ENCODE data around the gene MED23.

MED23 gene

GRCh38 chr6:131657630-131658111 lies 29.6 kb upstream of the MED23 start:
- no peak for DNase-seq (ENCODE audit: low read depth in 1 of 2, low spot score in 1 of 2)
- Histone ChIP-seq H3K27me3 (ENCODE audit: insufficient read depth, poor library complexity, severe bottlenecking) (no peaks in the 10 kb centered on the region), H3K27ac (replicated peaks) (no peak overlapping the region), H3K4me3 (replicated peaks; ENCODE audit: insufficient read depth, low read length) (no peak overlapping the region)
- TF ChIP-seq POLR2AphosphoS5 (IDR thresholded peaks at IDR 0.05; ENCODE audit: low read depth) = no peak
- no peak for TF ChIP-seq SPI1 (IDR thresholded peaks at IDR 0.05; ENCODE audit: borderline replicate concordance, low read depth)
- no peak for TF ChIP-seq GABPA (IDR thresholded peaks at IDR 0.05; ENCODE audit: low read depth)
- no peak for TF ChIP-seq REST (IDR thresholded peaks at IDR 0.05; ENCODE audit: insufficient replicate concordance, low read depth)
- no peak for TF ChIP-seq CTCF (IDR thresholded peaks at IDR 0.05; ENCODE audit: insufficient read depth, low read length)

- DNase-seq (ENCODE audit: low read depth in 1 of 2, low spot score in 1 of 2) = no peak
- no peaks in the 10 kb centered on the region for H3K27me3 ChIP-seq (ENCODE audit: insufficient read depth, poor library complexity, severe bottlenecking)
- TF ChIP-seq POLR2AphosphoS5 (IDR thresholded peaks at IDR 0.05; ENCODE audit: low read depth) = no peak
- no peak for TF ChIP-seq GABPA (IDR thresholded peaks at IDR 0.05; ENCODE audit: low read depth)
- H3K4me3 ChIP-seq (replicated peaks; ENCODE audit: insufficient read depth, low read length) = no peak overlapping the region
- H3K27ac ChIP-seq (replicated peaks) = no peak overlapping the region
These were observed 29.2 kb upstream of the MED23 start for GRCh38 chr6:131657222-131657621.

- TF ChIP-seq SPI1 (IDR thresholded peaks at IDR 0.05; ENCODE audit: borderline replicate concordance, low read depth) (no peak), POLR2AphosphoS5 (IDR thresholded peaks at IDR 0.05; ENCODE audit: low read depth) (no peak), GABPA (IDR thresholded peaks at IDR 0.05; ENCODE audit: low read depth) (no peak), CTCF (IDR thresholded peaks at IDR 0.05; ENCODE audit: insufficient read depth, low read length) (no peak), REST (IDR thresholded peaks at IDR 0.05; ENCODE audit: insufficient replicate concordance, low read depth) (no peak)
- Histone ChIP-seq H3K27ac (replicated peaks) (no peak overlapping the region), H3K27me3 (ENCODE audit: insufficient read depth, poor library complexity, severe bottlenecking) (no peaks in the 10 kb centered on the region), H3K4me3 (replicated peaks; ENCODE audit: insufficient read depth, low read length) (no peak overlapping the region)
- no peak for DNase-seq (ENCODE audit: low read depth in 1 of 2, low spot score in 1 of 2)
These were observed 28.6 kb upstream of the MED23 start for GRCh38 chr6:131656667-131657066.

GRCh38 chr6:131655951-131656350 lies 27.9 kb upstream of the MED23 start:
- Histone ChIP-seq H3K27ac (replicated peaks) (no peak overlapping the region), H3K27me3 (ENCODE audit: insufficient read depth, poor library complexity, severe bottlenecking) (no peaks in the 10 kb centered on the region), H3K4me3 (replicated peaks; ENCODE audit: insufficient read depth, low read length) (no peak overlapping the region)
- no peak for TF ChIP-seq GABPA (IDR thresholded peaks at IDR 0.05; ENCODE audit: low read depth)
- TF ChIP-seq CTCF (IDR thresholded peaks at IDR 0.05; ENCODE audit: insufficient read depth, low read length) = no peak
- TF ChIP-seq POLR2AphosphoS5 (IDR thresholded peaks at IDR 0.05; ENCODE audit: low read depth) = no peak
- no peak for TF ChIP-seq REST (IDR thresholded peaks at IDR 0.05; ENCODE audit: insufficient replicate concordance, low read depth)
- TF ChIP-seq SPI1 (IDR thresholded peaks at IDR 0.05; ENCODE audit: borderline replicate concordance, low read depth) = no peak
- no peak for DNase-seq (ENCODE audit: low read depth in 1 of 2, low spot score in 1 of 2)

All from HL-60 (cell line).